Measurements from ENCODE around the gene SULT4A1.

- TF ChIP-seq EZH2 (IDR thresholded peaks at IDR 0.05; ENCODE audit: borderline replicate concordance, low read depth, low read length, poor library complexity, severe bottlenecking) (no peak), CTCF (conservative IDR thresholded peaks at IDR 0.05; ENCODE audit: low read depth, low read length) (no peak)
Observed at GRCh38 chr22:43795320-43795719, 67.0 kb downstream of the SULT4A1 start.
